Measurements from ENCODE around the gene ADSS1.

ADSS1 gene

GRCh38 chr14:104787736-104788135, 63.7 kb downstream of the ADSS1 start:
- H3K9me3 ChIP-seq (ENCODE audit: low read length) = no peaks in the 10 kb centered on the region
- no peak overlapping the region for H3K4me3 ChIP-seq (ENCODE audit: low read depth, low read length, poor library complexity, severe bottlenecking)
- H3K9me2 ChIP-seq (ENCODE audit: low read depth, low read length) = no peaks in the 10 kb centered on the region
- no peak overlapping the region for H3K9ac ChIP-seq (ENCODE audit: low read length)
- H3K4me2 ChIP-seq (ENCODE audit: low read length) = no peak overlapping the region
- no peaks in the 10 kb centered on the region for H3K79me2 ChIP-seq (ENCODE audit: insufficient read depth, low read length)
- H3K27ac ChIP-seq (ENCODE audit: low read depth, low read length, poor library complexity, severe bottlenecking) = no peak overlapping the region
- peaks cover 21% of the 10 kb centered on the region; the same call in 1 of the 2 replicates for H3K36me3 ChIP-seq (ENCODE audit: insufficient read depth, low read length)
- no peaks in the 10 kb centered on the region for H4K20me1 ChIP-seq (ENCODE audit: insufficient read depth, low read length)
- H3K27me3 ChIP-seq (ENCODE audit: insufficient read depth, low read length) = no peaks in the 10 kb centered on the region
- H2AFZ ChIP-seq (ENCODE audit: low read length) = no peak overlapping the region
- no peak for TF ChIP-seq EZH2 (IDR thresholded peaks at IDR 0.05; ENCODE audit: borderline replicate concordance, low read length)
- no peak for TF ChIP-seq CTCF (IDR thresholded peaks at IDR 0.05; ENCODE audit: low read length)
- H3K4me1 ChIP-seq (ENCODE audit: insufficient read depth, low read length, severe bottlenecking) = peaks cover under 1% of the 10 kb centered on the region
- H3F3A ChIP-seq (ENCODE audit: insufficient read depth, low read length) = no peaks in the 10 kb centered on the region

- TF ChIP-seq CTCF (IDR thresholded peaks at IDR 0.05; ENCODE audit: low read length) = no peak
- no peak for TF ChIP-seq EZH2 (IDR thresholded peaks at IDR 0.05; ENCODE audit: borderline replicate concordance, low read length)
- Histone ChIP-seq H3K4me1 (ENCODE audit: insufficient read depth, low read length, severe bottlenecking) (peaks cover 6% of the 10 kb centered on the region), H3K9ac (ENCODE audit: low read length) (no peak overlapping the region), H3K79me2 (ENCODE audit: insufficient read depth, low read length) (no peaks in the 10 kb centered on the region), H2AFZ (ENCODE audit: low read length) (no peak overlapping the region), H3K27me3 (ENCODE audit: insufficient read depth, low read length) (no peaks in the 10 kb centered on the region), H3K4me3 (ENCODE audit: low read depth, low read length, poor library complexity, severe bottlenecking) (no peak overlapping the region), H3F3A (ENCODE audit: insufficient read depth, low read length) (no peaks in the 10 kb centered on the region), H3K36me3 (ENCODE audit: insufficient read depth, low read length) (peaks cover 21% of the 10 kb centered on the region; the same call in 1 of the 2 replicates), H3K9me3 (ENCODE audit: low read length) (no peaks in the 10 kb centered on the region), H3K4me2 (ENCODE audit: low read length) (no peak overlapping the region), H3K27ac (ENCODE audit: low read depth, low read length, poor library complexity, severe bottlenecking) (no peak overlapping the region), H4K20me1 (ENCODE audit: insufficient read depth, low read length) (no peaks in the 10 kb centered on the region), H3K9me2 (ENCODE audit: low read depth, low read length) (no peaks in the 10 kb centered on the region)
Observed at GRCh38 chr14:104788161-104788818, 64.3 kb downstream of the ADSS1 start.

- Histone ChIP-seq H3K27ac (ENCODE audit: low read depth, low read length, poor library complexity, severe bottlenecking) (no peak overlapping the region), H3K4me1 (ENCODE audit: insufficient read depth, low read length, severe bottlenecking) (peaks cover 14% of the 10 kb centered on the region), H2AFZ (ENCODE audit: low read length) (no peak overlapping the region), H3K9ac (ENCODE audit: low read length) (no peak overlapping the region), H3K4me3 (ENCODE audit: low read depth, low read length, poor library complexity, severe bottlenecking) (no peak overlapping the region), H3K9me2 (ENCODE audit: low read depth, low read length) (no peaks in the 10 kb centered on the region), H3K79me2 (ENCODE audit: insufficient read depth, low read length) (no peaks in the 10 kb centered on the region), H3K36me3 (ENCODE audit: insufficient read depth, low read length) (peaks cover 21% of the 10 kb centered on the region; the same call in 1 of the 2 replicates), H3K27me3 (ENCODE audit: insufficient read depth, low read length) (no peaks in the 10 kb centered on the region), H3F3A (ENCODE audit: insufficient read depth, low read length) (no peaks in the 10 kb centered on the region), H4K20me1 (ENCODE audit: insufficient read depth, low read length) (no peaks in the 10 kb centered on the region), H3K9me3 (ENCODE audit: low read length) (no peaks in the 10 kb centered on the region), H3K4me2 (ENCODE audit: low read length) (no peak overlapping the region)
- no peak for TF ChIP-seq CTCF (IDR thresholded peaks at IDR 0.05; ENCODE audit: low read length)
- no peak for TF ChIP-seq EZH2 (IDR thresholded peaks at IDR 0.05; ENCODE audit: borderline replicate concordance, low read length)
Observed at GRCh38 chr14:104788873-104789663, 65.0 kb downstream of the ADSS1 start.
